Amniotic epithelial cell (primary cell): ENCODE data around the gene NCOR1.
"Not testable (repeated sequence)": the region's sequence is repeated elsewhere in the genome, so short reads cannot be mapped to it uniquely, and the experiment has no call there.

Source experiments
- DNase-seq: peaks from one replicate; pipeline ENCODE4 v3.0.0-alpha.2; 2010; ENCODE audit warnings: low read depth

NCOR1 gene

GRCh38 chr17:16086957-16087356 is 128.4 kb downstream of the NCOR1 start:
- no peak for DNase-seq

- peak; percentile 83 for DNase-seq
These were observed 130.2 kb downstream of the NCOR1 start for GRCh38 chr17:16085066-16085699.

GRCh38 chr17:16083223-16083622 is 132.1 kb downstream of the NCOR1 start:
- DNase-seq = no peak

GRCh38 chr17:16081507-16082087 is 133.7 kb downstream of the NCOR1 start:
- DNase-seq = no peak

- no peak for DNase-seq
These were observed 135.0 kb downstream of the NCOR1 start for GRCh38 chr17:16080366-16080765.

GRCh38 chr17:16075949-16076348 is 139.4 kb downstream of the NCOR1 start:
- DNase-seq = no peak

GRCh38 chr17:16074423-16074822 is 140.9 kb downstream of the NCOR1 start:
- no peak for DNase-seq

- no peak for DNase-seq
These were observed 141.5 kb downstream of the NCOR1 start for GRCh38 chr17:16073845-16074244.

GRCh38 chr17:16072031-16072430 is 143.3 kb downstream of the NCOR1 start:
- DNase-seq = no peak

GRCh38 chr17:16068323-16068722 is 147.0 kb downstream of the NCOR1 start:
- peak; percentile 47 for DNase-seq

- no peak for DNase-seq
These were observed 149.2 kb downstream of the NCOR1 start for GRCh38 chr17:16066125-16066524.

GRCh38 chr17:16061631-16062030 is 153.7 kb downstream of the NCOR1 start:
- DNase-seq = no peak

- DNase-seq = not testable (repeated sequence)
These were observed 160.2 kb downstream of the NCOR1 start for GRCh38 chr17:16055139-16055538.

- peak; percentile 22 for DNase-seq
These were observed 162.8 kb downstream of the NCOR1 start for GRCh38 chr17:16052486-16052885.

GRCh38 chr17:16050844-16051243 is 164.5 kb downstream of the NCOR1 start:
- no peak for DNase-seq

GRCh38 chr17:16048811-16049449 is 166.4 kb downstream of the NCOR1 start:
- no peak for DNase-seq

- DNase-seq = peak; percentile 88
These were observed 168.4 kb downstream of the NCOR1 start for GRCh38 chr17:16046966-16047365.

- DNase-seq = no peak
These were observed 170.8 kb downstream of the NCOR1 start for GRCh38 chr17:16044487-16044886.

- DNase-seq = peak; percentile 78
These were observed 174.6 kb downstream of the NCOR1 start for GRCh38 chr17:16040710-16041251.

- DNase-seq = no peak
These were observed 177.7 kb downstream of the NCOR1 start for GRCh38 chr17:16037636-16038035.

GRCh38 chr17:16036261-16036660 is 179.1 kb downstream of the NCOR1 start:
- no peak for DNase-seq

- DNase-seq = no peak
These were observed 181.5 kb downstream of the NCOR1 start for GRCh38 chr17:16033729-16034349.
